Panc1 (cell line): ENCODE data around the gene GGT6. TPM values are rescaled to one million over a fixed set of nuclear protein-coding genes. Genes with fewer than 3 reads are reported as not detected.

ENCODE experiments used
- ATAC-seq: fragments of 200-7000 bp; cut with Tn5 transposase; 2 replicates; pipeline ENCODE4 v1.9.1; 2020; ENCODE audit warnings: mild to moderate bottlenecking, moderate library complexity
- BruUV-seq: library from RNA; stranded (reverse); fragments of 400-500 nt; replicated peaks from 2 replicates; lab custom pipeline; 2021; lab: Mats Ljungman, UMichigan
- CTCF ChIA-PET: fragments of 300-600 bp; sonication (Branson Sonifier 250); formaldehyde crosslinking; loops from one replicate; lab custom pipeline; 2022; ENCODE audit warnings: antibody characterized with exemption; lab: Charles Lee
- POLR2A ChIA-PET: fragments of 300-600 bp; sonication (Branson Sonifier 250); formaldehyde crosslinking; loops from one replicate; lab custom pipeline; 2022; ENCODE audit warnings: antibody characterized with exemption; lab: Charles Lee
- DNase-seq: peaks from one replicate; pipeline ENCODE4 v3.0.0-alpha.2; 2010; ENCODE audit warnings: low read depth, low spot score
- H3K27ac ChIP-seq: 2 replicates; pipeline ENCODE4 v1.5.1; 2011; ENCODE audit warnings: mild to moderate bottlenecking, low read length, inconsistent platforms
- H3K27me3 ChIP-seq: fragments of 200-500 bp; sonication (Bioruptor generic); 2 replicates; pipeline ENCODE4 v1.6.0; 2014; ENCODE audit warnings: low read length, inconsistent platforms; ENCODE audit not compliant: control insufficient read depth, insufficient read depth
- H3K36me3 ChIP-seq: fragments of 200-500 bp; sonication (Bioruptor generic); 2 replicates; pipeline ENCODE4 v1.5.1; 2014; ENCODE audit warnings: inconsistent platforms, mild to moderate bottlenecking, low read length, moderate library complexity; ENCODE audit not compliant: control insufficient read depth, insufficient read depth
- H3K4me1 ChIP-seq: 2 replicates; pipeline ENCODE4 v1.5.1; 2011; ENCODE audit warnings: inconsistent platforms, mild to moderate bottlenecking, low read length, moderate library complexity; ENCODE audit not compliant: control insufficient read depth, insufficient read depth
- H3K4me3 ChIP-seq, 2 experiments: 2 replicates each; pipeline ENCODE4 v1.5.1; 2011 to 2012; ENCODE audit warnings: low read depth in 2 of 2, low read length in 2 of 2, mild to moderate bottlenecking in 2 of 2, inconsistent platforms in 1 of 2, moderate library complexity in 1 of 2
- H3K9me3 ChIP-seq: fragments of 200-500 bp; sonication (Bioruptor generic); 2 replicates; pipeline ENCODE4 v1.5.1; 2014; ENCODE audit warnings: low read depth, mild to moderate bottlenecking, inconsistent platforms, low read length, moderate library complexity; ENCODE audit not compliant: control insufficient read depth, insufficient read depth
- POLR2AphosphoS5 ChIP-seq: IDR thresholded peaks from 2 replicates; pipeline ENCODE4 v1.6.1; 2012; ENCODE audit warnings: mild to moderate bottlenecking, low read depth, low read length, moderate library complexity
- SIN3A ChIP-seq: IDR thresholded peaks from 2 replicates; pipeline ENCODE4 v1.6.1; 2012; ENCODE audit warnings: low read depth, mild to moderate bottlenecking, low read length, moderate library complexity, borderline replicate concordance; ENCODE audit not compliant: insufficient read depth
- TCF7L2 ChIP-seq: IDR thresholded peaks from 2 replicates; pipeline ENCODE4 v1.6.1; 2011; ENCODE audit warnings: mild to moderate bottlenecking, low read depth, low read length, inconsistent platforms
- in situ Hi-C: cut with HindIII; loops from 2 replicates; pipeline ENCODE4 v1.10.0; 2016; ENCODE audit warnings: low sequenced_read_pairs, low pct_unique_long_range_greater_than_20kb
- intact Hi-C: fragments of 100-400 bp; cut with micrococcal nuclease; formaldehyde crosslinking; loops from one replicate; pipeline ENCODE4 v1.10.0; 2022; ENCODE audit not compliant: unreplicated experiment
- total RNA-seq: library from RNA; stranded (reverse); gene quantifications from one replicate; pipeline ENCODE4 v1.2.1, GENCODE V29; 2021; ENCODE audit not compliant: unreplicated experiment
- TF ChIP-seq, protein P1 (sequence below): fragments of 450-650 bp; IDR thresholded peaks from 2 replicates; pipeline ENCODE4 v1.5.1; 2017; ENCODE audit warnings: mild to moderate bottlenecking
- TF ChIP-seq, protein P2 (sequence below), 2 experiments: IDR thresholded peaks; 2 replicates each; pipeline ENCODE4 v1.6.1; 2011 to 2012; ENCODE audit warnings: low read depth in 2 of 2, control low read depth in 1 of 2, low read length in 1 of 2, mild to moderate bottlenecking in 1 of 2, moderate library complexity in 1 of 2; ENCODE audit not compliant: insufficient read depth in 1 of 2

GGT6 gene
- total RNA-seq, 1 experiment from 2014 or later, result not detected

- Histone ChIP-seq H3K36me3 (peaks cover 3% of the 10 kb centered on the region; the same call in 1 of the 2 replicates), H3K4me3 (no peak overlapping the region), H3K9me3 (no peaks in the 10 kb centered on the region), H3K27ac (no peak overlapping the region), H3K4me1 (peaks cover 31% of the 10 kb centered on the region), H3K27me3 (no peaks in the 10 kb centered on the region)
- ChIA-PET CTCF (no interaction called here), POLR2A (no interaction called here)
- TF ChIP-seq SIN3A (no peak), POLR2AphosphoS5 (no peak), TCF7L2 (no peak)
- TF ChIP-seq, protein P1, sequence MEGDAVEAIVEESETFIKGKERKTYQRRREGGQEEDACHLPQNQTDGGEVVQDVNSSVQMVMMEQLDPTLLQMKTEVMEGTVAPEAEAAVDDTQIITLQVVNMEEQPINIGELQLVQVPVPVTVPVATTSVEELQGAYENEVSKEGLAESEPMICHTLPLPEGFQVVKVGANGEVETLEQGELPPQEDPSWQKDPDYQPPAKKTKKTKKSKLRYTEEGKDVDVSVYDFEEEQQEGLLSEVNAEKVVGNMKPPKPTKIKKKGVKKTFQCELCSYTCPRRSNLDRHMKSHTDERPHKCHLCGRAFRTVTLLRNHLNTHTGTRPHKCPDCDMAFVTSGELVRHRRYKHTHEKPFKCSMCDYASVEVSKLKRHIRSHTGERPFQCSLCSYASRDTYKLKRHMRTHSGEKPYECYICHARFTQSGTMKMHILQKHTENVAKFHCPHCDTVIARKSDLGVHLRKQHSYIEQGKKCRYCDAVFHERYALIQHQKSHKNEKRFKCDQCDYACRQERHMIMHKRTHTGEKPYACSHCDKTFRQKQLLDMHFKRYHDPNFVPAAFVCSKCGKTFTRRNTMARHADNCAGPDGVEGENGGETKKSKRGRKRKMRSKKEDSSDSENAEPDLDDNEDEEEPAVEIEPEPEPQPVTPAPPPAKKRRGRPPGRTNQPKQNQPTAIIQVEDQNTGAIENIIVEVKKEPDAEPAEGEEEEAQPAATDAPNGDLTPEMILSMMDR, result no peak
- TF ChIP-seq, protein P2, sequence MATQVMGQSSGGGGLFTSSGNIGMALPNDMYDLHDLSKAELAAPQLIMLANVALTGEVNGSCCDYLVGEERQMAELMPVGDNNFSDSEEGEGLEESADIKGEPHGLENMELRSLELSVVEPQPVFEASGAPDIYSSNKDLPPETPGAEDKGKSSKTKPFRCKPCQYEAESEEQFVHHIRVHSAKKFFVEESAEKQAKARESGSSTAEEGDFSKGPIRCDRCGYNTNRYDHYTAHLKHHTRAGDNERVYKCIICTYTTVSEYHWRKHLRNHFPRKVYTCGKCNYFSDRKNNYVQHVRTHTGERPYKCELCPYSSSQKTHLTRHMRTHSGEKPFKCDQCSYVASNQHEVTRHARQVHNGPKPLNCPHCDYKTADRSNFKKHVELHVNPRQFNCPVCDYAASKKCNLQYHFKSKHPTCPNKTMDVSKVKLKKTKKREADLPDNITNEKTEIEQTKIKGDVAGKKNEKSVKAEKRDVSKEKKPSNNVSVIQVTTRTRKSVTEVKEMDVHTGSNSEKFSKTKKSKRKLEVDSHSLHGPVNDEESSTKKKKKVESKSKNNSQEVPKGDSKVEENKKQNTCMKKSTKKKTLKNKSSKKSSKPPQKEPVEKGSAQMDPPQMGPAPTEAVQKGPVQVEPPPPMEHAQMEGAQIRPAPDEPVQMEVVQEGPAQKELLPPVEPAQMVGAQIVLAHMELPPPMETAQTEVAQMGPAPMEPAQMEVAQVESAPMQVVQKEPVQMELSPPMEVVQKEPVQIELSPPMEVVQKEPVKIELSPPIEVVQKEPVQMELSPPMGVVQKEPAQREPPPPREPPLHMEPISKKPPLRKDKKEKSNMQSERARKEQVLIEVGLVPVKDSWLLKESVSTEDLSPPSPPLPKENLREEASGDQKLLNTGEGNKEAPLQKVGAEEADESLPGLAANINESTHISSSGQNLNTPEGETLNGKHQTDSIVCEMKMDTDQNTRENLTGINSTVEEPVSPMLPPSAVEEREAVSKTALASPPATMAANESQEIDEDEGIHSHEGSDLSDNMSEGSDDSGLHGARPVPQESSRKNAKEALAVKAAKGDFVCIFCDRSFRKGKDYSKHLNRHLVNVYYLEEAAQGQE (IDR thresholded peaks at IDR 0.05; ENCODE audit: insufficient read depth in 1 of 2, low read depth in 2 of 2, low read length in 1 of 2), result no peak
- TSS peak; percentile 81 for BruUV-seq
- no peak for DNase-seq
- ATAC-seq, result no peak
- in situ Hi-C loops (no loop called here), intact Hi-C loops (no loop called here)
These were observed 21.4 kb downstream of the GGT6 start for GRCh38 chr17:4539025-4539424.

DNA sequence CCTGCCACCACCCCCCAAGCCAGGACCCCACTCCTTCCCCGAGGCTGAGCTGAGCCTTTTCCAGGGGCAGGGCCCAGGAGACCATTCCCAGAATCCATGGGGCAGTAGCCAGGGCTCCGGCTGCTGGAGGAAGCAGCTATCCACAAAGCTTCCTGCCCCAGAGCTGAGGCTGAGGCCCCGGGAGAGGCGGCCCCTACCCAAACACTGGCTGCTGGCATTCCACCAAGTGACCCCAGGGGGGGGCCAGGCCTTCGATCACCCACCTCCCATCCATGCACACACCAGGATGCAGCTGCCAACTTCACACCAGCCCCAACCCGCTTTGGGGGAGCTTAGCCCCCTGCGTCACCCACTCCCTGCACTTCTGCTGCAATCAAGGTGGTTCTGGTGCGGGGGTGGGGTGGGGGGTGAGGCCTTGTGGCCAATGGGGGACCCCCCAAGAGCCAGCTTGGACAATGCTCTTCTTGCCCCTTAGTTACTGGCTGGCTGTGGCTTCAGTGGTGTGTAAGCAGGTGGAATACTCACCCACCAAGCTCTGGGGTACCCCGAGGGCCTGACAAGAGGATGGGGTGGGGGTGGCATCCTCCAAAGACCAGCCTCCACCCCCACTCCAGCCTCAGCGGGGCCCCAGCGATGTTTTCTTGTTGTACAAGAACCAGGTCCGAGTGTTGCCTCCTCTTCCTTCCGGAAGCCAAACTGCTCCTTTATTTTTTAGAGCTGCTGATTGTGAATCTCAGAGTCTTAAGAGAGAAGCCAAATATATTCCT is 22.0 kb downstream of the GGT6 start:
- ChIA-PET POLR2A (no interaction called here), CTCF (no interaction called here)
- no peaks in the 10 kb centered on the region for H3K27me3 ChIP-seq
- no peaks in the 10 kb centered on the region for H3K9me3 ChIP-seq
- BruUV-seq, result no TSS peak
- TF ChIP-seq, protein P2 (IDR thresholded peaks at IDR 0.05; ENCODE audit: insufficient read depth in 1 of 2, low read depth in 2 of 2, low read length in 1 of 2), result no peak
- TF ChIP-seq TCF7L2 (no peak), SIN3A (no peak), POLR2AphosphoS5 (no peak)
- TF ChIP-seq, protein P1, result no peak
- no peak overlapping the region for H3K4me3 ChIP-seq
- no peak for DNase-seq
- no peak for ATAC-seq
- in situ Hi-C loops (no loop called here), intact Hi-C loops (no loop called here)
- peaks cover 3% of the 10 kb centered on the region; the same call in 1 of the 2 replicates for H3K36me3 ChIP-seq
- H3K27ac ChIP-seq, result no peak overlapping the region
- peaks cover 31% of the 10 kb centered on the region for H3K4me1 ChIP-seq
